ENCODE data around the gene ACOT13. TPM values are rescaled to one million over a fixed set of nuclear protein-coding genes. Genes with fewer than 3 reads are reported as not detected.

ACOT13 gene
- total and polyA plus RNA-seq, 2 of the 8 experiments (the other 6 are each of a cell fraction or from before 2014, with no cell fraction given) = 27.6 to 40.6 TPM

Other genes starting within 250 kb of the ACOT13 start
- 5.3 and 5.9 TPM in 2 replicates for gene GPLD1, start 177.5 kb upstream of the ACOT13 start, total RNA-seq (2021; fragmentation: NEBNext Ultra II Directional; extraction: Animal tissue kit (Norgen Biotek cat#: 25700))
- gene GPLD1, start 177.5 kb upstream of the ACOT13 start, polyA plus RNA-seq (2011; rRNA removed) = 2.9 and 3.7 TPM in 2 replicates
- gene ALDH5A1, start 172.1 kb upstream of the ACOT13 start, total RNA-seq (2021; fragmentation: NEBNext Ultra II Directional; extraction: Animal tissue kit (Norgen Biotek cat#: 25700)) = 2.4 and 4.1 TPM in 2 replicates
- 1.3 and 1.5 TPM in 2 replicates for gene ALDH5A1, start 172.1 kb upstream of the ACOT13 start, polyA plus RNA-seq (2011; rRNA removed)
- 0.69 and 0.78 TPM in 2 replicates for gene KIAA0319, start 20.9 kb upstream of the ACOT13 start, total RNA-seq (2021; fragmentation: NEBNext Ultra II Directional; extraction: Animal tissue kit (Norgen Biotek cat#: 25700))
- 0.30 and 0.41 TPM in 2 replicates for gene KIAA0319, start 20.9 kb upstream of the ACOT13 start, polyA plus RNA-seq (2011; rRNA removed)
- gene TDP2, start 178 bp upstream of the ACOT13 start, total RNA-seq (2021; fragmentation: NEBNext Ultra II Directional; extraction: Animal tissue kit (Norgen Biotek cat#: 25700)) = 51.6 and 52.6 TPM in 2 replicates
- 13.2 and 18.8 TPM in 2 replicates for gene TDP2, start 178 bp upstream of the ACOT13 start, polyA plus RNA-seq (2011; rRNA removed)
- 100 and 101 TPM in 2 replicates for gene C6orf62, start 52.1 kb downstream of the ACOT13 start, total RNA-seq (2021; fragmentation: NEBNext Ultra II Directional; extraction: Animal tissue kit (Norgen Biotek cat#: 25700))
- gene C6orf62, start 52.1 kb downstream of the ACOT13 start, polyA plus RNA-seq (2011; rRNA removed) = 23.8 and 25.6 TPM in 2 replicates
- 101 TPM in 2 replicates for gene GMNN, start 107.9 kb downstream of the ACOT13 start, total RNA-seq (2021; fragmentation: NEBNext Ultra II Directional; extraction: Animal tissue kit (Norgen Biotek cat#: 25700))
- 60.8 and 65.9 TPM in 2 replicates for gene GMNN, start 107.9 kb downstream of the ACOT13 start, polyA plus RNA-seq (2011; rRNA removed)
- not detected in 2 replicates for gene ARMH2, start 131.8 kb downstream of the ACOT13 start, total RNA-seq (2021; fragmentation: NEBNext Ultra II Directional; extraction: Animal tissue kit (Norgen Biotek cat#: 25700))
- not detected in 2 replicates for gene ARMH2, start 131.8 kb downstream of the ACOT13 start, polyA plus RNA-seq (2011; rRNA removed)